C4-2B (cell line): Measurements from ENCODE around the gene PEAK3.

ENCODE experiments used
- CTCF ChIP-seq: fragments of 450-650 bp; conservative IDR thresholded peaks from 2 replicates; pipeline ENCODE4 v1.5.1; 2017; ENCODE audit warnings: mild to moderate bottlenecking
- ZFX ChIP-seq: fragments of 450-650 bp; IDR thresholded peaks from 2 replicates; pipeline ENCODE4 v1.6.1; 2017

- TF ChIP-seq CTCF (no peak), ZFX (no peak)
Observed at GRCh38 chr19:2251106-2252054, 30.6 kb downstream of the PEAK3 start.
